Stimulated activated CD8-positive, alpha-beta memory T cell treated with anti-CD3 and anti-CD28 coated beads, Interleukin-4, amount 100 ng/mL, for 48 hours (primary cell): ENCODE data around the gene CYP27A1.
"Not testable (repeated sequence)": the region's sequence is repeated elsewhere in the genome, so short reads cannot be mapped to it uniquely, and the experiment has no call there.

Experiments
- DNase-seq: peaks from one replicate; pipeline ENCODE4 v3.0.0-alpha.2; 2020

Gene CYP27A1

DNA sequence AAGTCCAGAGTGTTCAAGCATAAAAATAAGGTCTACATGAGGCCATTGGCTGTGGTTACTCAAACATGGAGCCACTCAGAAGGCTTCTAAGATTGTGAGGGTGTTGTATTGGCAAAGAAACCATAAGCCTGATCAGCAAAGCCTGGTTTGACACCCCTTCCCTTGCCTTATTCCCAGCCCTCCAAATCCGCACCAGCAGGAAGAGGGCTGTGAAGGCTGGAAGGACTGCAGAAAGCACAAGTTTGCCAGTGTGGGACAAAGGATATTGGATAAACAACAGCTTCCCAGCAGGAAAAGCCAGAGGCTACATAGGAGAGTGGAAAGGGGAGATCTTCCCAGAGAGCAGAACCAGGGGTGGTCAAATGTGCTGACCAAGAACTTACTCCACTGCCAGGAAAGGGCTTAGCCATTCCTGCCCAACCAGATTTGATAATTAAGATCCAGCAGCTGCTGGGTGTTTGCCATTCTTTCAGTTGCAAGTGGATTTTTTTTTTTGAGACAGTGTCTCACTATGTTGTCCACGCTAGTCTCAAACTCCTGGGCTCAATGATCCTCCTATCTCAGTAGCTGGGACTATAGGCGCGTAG is 51.2 kb downstream of the CYP27A1 start:
- DNase-seq: no peak

DNA sequence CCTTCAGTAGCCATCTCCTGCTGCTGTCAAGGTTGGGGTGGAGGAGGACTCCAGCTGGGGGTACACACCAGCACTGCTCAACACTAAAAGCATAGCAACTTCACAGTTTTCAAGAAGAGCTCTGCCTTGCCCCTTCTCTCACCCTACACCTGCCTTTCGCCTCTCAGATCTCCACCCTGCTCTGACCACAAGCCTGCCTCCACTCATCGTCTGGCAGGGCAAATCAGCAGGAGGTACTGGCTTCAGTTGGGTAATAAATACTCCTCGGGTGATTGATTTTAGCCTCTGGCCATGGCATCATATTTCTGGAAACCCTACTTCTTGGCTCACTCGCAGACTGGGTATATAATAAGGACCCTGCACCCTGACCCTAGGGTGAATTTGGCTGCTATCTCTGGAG is 52.7 kb downstream of the CYP27A1 start:
- DNase-seq: no peak

DNA sequence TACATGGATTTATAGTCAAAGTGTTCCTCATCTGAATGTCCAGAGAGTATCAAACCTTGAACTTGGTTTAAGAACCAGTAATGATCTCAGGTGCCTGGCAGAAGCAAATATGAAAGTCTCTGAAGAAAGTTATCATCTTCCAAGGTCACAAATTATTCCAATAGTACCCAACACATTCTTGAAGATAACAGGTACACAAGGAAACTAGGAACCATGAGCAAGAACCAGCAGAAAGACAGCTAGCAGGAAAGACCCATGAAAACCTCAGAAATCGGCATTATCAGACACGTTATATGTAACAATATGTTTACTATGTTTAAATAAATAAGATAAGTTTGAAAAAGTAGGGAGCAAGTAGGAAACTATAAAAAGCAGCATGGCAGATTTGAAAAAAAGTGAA is 55.5 kb downstream of the CYP27A1 start:
- DNase-seq: no peak

DNA sequence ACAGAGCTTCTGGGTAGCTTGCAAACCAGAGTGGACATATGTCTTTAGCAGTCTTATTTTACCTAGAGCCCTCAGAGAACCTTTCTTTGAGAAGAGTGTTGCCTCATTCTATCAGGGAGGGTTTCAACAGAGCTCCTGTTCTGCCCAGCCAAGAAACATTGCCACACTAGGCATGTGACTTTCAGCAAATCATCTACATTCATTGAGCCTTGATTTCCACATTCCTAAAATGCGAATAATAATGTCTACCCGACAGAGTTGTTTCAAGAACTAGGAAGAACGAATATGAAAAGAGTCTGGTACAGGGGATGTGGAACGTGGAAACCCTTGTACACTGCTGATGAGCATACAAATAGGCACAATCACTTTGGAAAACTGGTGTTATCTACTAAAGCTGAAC is 57.5 kb downstream of the CYP27A1 start:
- DNase-seq: no peak

DNA sequence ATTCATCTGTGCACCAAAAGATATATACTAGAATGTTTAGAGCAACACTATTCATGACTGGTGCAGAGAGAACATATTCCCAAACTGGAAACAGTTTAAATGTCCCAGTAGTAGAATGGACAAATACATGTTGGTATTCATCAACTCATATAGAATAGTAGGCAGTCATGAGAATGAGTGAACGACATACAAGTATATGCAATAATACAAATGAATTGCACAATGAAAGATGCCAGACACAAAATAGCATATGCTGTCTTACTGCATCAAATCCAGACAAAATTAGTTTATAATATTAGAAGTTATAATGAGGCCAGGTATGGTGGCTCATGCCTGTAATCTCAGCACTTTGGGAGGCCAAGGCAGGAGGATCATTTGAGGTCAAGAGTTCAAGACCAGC is 57.9 kb downstream of the CYP27A1 start:
- DNase-seq: no peak

DNA sequence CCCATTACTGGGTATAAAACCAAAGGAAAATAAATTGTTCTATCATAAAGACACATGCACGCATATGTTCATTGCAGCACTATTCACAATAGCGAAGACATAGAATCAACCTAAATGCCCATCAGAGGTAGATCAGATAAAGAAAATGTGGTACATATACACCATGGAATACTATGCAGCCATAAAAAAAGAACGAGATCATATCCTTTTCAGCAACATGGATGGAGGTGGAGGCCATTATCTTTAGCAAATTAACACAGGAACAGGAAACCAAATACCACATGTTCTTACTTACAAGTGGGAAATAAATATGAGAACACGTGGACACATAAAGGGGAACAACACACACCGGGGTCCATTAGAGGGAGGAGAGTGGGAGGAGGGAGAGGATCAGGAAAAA is 62.4 kb downstream of the CYP27A1 start:
- DNase-seq: not testable (repeated sequence)

DNA sequence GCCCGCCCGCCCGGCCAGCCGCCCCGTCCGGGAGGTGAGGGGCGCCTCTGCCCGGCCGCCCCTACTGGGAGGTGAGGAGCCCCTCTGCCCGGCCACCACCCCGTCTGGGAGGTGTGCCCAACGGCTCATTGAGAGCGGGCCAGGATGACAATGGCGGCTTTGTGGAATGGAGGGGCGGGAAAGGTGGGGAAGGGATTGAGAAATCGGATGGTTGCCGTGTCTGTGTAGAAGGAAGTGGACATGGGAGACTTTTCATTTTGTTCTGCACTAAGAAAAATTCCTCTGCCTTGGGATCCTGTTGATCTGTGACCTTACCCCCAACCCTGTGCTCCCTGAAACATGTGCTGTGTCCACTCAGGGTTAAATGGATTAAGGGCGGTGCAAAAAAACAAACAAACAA is 65.0 kb downstream of the CYP27A1 start:
- DNase-seq: not testable (repeated sequence)

DNA sequence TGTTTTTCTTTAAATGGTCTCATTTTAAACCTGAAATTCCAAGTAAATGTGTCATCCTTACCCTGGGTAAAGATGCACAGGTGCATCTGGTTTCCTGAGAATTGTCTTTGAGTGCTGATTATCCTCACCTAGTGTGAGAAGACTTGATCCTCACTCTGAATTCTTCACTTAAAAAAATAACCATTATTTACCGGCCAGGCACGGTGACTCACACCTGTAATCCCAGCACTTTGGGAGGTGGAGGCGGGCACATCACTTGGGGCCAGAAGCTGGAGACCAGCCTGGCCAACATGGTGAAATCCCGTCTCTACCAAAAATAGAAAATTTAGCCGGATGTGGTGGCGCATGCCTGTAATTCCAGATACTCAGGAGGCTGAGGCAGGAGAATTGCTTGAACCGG is 67.8 kb downstream of the CYP27A1 start:
- DNase-seq: no peak

DNA sequence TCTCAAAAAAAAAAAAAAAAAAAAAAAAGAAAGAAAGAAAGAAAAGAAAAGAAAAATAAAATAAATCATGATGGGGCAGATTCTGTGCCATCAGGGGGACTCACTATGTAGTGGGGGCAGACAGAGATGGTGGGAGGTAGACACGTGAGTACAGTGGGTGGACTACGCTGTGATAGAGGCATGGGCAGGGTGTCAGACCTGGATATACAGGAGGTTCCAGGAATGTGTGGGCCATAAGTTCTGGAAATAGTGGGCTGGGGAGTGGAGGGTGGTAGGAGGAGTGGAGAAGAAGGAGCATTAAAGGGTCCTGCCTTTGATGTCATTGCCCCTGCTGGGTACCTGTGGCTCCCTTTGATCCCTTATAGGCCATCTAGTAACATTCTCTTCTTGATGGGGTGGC is 68.8 kb downstream of the CYP27A1 start:
- DNase-seq: no peak

DNA sequence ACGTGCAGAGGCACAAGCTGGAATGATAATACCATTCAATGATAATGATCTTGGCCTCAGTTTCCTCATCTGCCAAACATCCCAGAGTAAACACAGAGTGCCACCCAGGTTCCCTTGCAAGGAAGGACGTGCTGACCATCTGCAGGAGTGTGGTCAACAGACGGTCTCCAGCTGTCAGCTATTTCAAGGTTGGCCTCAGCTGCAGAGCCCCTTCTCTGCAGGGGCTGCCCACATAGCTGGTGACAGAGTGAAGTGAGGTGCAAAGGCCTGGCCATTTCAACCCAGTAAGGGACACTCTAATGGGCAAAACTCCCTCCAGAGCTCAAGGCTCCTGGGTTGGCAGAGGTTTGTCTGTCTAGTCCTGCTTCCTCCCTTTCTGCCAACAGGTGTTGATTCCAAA is 69.3 kb downstream of the CYP27A1 start:
- DNase-seq: no peak

DNA sequence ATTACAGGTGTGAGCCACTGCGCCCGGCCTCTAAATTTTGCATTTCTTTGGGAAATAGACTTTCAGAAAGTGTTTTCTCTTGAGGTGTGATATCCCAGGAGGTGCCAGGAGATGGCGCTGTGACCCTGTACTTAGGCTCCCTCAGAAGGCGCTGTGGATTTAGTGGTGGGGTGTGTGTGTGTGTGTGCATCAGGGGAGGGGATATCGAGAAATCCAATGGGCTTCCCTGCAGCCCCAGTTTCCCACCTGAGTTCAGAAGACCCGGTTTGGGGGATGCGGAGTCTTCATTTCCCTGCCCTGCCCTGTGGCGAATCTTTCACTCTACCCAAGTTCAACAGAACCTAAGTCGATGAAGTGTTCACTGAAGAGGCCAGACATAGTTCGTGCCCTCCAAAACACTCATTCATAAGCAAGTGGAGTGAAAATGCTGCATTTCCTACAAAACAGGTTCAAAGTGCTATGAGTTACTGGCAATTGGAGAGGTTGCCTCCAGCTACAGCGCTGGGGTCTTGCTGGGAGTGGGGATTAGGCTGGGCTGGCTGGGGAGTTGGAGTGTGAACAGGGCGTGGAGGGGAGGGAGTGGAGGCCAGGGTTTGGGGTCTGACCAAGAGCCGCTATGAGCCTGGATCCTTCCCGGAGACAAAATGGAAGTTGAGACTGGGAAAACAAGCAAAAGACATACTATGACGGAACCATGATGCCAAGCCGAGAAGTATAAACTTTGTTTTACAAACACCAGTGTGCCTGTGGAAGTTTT is 71.1 kb downstream of the CYP27A1 start:
- DNase-seq: peak; percentile 84

DNA sequence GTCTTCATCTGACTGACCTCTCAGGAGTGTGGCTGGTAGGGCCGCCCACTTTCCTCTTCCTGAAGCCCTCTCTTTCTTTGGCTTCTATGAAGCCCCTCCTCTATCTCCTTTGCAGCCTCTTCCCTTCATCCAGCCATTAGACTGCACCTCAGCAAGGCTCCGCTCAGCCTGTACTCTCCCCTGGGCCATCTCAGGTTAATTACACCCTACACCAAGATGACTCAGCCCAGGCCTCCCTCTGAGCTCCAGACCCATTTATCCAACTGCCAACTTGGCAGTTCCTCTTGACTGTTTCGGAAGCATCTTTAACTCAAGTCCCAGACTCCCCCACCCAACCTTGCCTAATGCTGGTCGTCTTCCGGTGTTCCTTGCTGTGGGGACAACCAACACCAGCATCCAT is 71.8 kb downstream of the CYP27A1 start:
- no peak for DNase-seq

DNA sequence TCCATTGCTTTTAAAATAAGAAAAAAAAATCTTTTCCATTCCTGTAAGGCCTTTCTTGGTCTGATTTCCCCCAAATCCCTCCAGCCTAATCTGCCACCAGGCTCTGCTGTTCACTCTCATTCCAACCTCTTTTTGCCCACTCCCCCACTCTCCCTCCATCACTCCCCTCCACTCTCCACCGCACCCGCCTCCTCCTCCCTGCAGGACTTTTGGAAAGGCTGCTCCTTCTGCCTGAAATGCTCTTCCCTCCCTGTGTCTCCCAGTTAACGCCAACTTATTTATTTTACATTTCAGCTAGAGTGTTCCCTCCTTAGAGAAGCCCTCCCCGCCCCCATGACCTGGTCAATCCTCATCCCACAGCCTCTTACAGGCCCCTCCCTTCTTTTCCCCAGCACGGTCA is 72.9 kb downstream of the CYP27A1 start:
- no peak for DNase-seq

DNA sequence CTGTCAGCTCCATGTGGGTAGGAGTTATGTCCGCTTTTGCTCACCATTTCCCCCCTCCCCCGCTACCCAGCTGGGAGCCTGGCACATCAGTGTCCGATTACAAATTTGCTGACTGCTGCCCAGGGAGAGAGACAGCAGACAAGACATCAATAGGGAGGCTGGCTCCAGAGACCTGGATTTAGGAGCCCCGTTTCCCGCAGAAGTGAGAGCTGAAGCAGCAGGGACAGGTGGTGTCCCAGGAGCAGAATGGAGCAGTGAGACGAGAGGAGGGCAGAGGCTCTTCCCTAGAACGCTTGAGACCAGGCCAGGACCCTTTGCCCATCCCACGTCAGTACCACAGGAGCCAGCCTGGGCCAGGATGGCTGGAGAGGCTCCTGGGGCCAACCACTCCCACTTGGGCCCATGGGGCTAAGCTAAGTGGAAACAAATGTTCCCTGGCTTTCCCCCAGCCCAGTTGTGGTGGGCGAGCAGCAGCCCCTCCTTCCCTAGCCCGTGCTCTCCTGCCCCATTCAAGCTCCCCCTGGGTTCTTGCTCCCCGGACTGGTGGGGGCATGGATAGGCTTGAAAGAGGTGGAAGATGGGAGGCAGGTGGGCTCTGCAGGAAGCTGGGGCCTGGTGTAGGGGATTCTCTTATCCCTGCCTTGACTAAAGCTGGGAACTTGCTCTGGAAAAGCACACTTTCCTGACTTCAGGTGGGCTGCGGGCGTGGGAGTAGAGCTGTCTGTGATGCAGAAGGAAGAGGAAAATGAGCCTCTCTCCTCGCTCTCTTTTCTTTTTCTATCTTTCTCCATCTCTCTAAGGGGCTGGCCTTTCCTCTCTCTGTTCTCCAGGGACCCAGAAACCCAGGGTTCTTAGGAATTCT is 73.6 kb downstream of the CYP27A1 start:
- DNase-seq: no peak

DNA sequence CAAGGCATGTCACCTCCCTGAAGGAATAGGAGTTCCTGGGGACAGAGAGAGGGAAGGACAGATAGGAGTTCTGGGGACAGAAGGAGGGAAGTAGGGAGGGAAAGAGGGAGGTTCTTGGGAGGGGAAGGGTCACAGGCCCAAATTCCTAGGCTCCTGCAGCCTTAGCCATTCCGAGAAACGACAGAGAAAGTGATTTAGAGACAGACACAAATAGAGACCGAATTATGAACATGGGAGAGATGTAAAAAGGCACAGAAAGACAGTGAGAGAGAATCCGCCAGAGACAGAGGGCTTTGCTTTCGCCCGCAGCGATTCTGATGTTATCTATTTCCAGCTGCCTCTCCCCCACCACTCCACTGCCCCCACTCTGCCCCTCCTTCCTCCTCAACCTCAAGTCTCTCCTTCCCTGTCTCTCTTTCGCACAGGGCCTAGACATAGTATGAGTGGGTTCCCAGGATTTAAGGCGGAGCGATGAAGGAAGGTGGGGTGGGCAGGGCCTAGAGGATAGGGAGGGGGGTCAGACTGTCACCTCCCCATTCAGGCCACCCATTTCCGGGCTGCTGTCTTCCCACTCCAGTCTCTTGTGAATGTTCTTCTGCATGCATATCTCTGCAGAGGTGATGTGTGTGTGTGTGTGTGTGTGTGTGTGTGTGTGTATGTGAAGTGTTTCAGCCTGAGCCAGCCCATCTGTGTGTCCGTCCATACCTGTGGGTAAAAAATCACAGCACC is 74.4 kb downstream of the CYP27A1 start:
- no peak for DNase-seq

DNA sequence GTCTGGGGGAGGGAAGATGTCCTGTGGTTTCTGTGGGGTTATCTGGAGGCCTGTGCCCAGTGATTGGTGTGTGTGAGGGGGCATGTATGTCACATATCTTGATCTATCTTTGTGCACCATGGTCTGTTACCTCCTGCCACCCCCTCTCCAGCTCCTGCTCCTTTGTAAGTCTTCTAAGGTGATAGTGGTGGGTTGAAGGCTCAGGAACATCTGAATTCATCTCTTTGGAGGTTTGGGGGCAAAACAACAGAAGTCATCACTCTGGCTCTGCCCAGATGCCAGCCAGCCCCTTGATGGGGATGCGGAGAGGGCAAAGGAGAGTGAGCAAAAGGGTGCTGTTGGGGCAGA is 74.9 kb downstream of the CYP27A1 start:
- DNase-seq: no peak

DNA sequence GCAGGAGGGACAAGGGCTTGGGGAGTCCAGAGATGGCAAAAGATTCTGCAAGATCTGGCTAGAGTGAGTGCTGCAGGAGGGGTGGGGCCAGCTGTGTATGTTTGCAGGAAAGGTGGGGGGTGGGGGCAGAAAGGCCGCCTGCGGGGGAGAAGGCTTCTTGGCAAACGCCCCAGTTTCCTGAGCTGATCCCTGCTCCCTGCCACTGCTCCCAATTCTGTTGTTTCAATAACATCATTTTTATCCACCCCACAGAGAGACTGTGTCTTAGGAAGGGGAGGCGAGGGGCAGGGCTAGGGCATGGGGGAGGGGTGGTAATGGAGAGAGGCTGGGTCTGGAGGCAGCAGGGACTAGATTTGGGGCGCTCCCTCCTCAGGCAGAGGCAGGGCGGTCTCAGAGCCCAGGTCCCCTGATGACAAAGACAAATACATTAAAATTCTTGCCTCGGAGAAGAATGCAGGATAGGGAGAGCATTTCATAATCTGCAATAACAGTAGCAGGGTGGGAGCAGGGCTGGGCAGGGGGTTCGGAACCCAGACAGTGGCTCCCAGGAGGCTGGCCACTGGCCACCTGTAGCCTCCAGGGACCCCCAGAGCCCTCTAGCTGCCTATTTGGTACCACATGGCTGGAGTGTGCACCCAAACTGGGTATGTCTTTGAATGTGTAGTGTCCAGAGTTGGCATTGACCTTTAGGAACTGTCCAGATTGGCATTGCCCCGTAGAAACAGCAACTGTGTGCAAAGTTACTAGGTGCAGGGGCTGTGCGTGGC is 75.6 kb downstream of the CYP27A1 start:
- no peak for DNase-seq

DNA sequence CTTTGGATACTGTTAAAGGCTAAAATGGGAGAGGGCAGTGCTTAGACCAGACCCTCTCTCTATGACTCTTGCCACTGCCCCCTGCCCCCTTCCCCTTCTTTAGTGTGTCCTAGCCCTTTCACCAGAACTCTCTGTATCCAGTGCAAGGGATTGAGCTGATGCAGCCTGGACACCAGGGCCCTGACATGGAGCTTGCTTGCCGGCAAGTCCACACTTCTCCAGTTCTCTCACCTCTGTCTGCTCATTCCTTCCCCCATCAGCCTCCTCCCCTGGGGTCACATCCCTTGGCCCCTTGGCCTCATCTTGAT is 76.1 kb downstream of the CYP27A1 start:
- no peak for DNase-seq

DNA sequence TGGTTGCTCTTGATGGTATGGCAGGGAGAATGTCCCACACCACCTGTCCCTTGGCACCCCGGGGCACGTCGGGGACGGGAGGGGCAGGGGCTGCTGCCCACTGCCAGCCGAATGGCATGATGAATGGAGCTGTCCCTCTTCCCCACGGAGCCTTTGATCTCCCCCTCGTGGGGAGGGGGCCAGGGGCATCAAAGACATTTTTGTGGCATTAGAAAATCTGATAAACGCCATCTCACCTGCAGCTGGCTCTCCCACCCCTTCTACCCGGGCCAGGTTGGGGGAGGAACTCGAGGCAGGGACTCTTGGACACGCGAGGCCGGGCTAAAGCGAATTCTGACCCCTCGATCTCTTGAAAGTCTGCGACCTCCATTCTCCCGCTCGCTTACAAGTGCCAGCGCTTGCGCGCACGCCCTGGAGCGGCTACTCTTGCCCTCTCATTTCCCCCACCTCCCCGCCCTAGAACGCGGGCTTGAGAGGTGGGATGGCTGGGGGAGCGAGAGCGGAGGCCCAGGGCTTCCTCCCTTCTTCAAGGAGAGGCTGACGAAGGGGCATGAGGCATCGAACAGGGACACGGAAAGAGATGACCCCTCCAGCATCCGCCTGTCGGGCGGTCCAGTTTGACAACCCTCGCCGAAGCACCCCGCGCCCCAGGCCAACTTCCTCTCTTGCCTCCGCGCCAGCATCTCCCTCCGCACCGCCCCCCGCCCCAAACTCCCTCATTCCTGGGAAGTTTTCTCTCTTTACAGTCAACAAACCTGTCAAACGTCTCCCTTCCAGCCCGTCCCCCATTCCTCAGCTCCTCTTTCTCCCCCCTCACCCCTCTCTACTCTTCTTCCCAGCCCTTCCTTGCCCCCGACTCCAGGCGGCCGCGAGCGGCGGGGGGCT is 77.0 kb downstream of the CYP27A1 start:
- DNase-seq: no peak

DNA sequence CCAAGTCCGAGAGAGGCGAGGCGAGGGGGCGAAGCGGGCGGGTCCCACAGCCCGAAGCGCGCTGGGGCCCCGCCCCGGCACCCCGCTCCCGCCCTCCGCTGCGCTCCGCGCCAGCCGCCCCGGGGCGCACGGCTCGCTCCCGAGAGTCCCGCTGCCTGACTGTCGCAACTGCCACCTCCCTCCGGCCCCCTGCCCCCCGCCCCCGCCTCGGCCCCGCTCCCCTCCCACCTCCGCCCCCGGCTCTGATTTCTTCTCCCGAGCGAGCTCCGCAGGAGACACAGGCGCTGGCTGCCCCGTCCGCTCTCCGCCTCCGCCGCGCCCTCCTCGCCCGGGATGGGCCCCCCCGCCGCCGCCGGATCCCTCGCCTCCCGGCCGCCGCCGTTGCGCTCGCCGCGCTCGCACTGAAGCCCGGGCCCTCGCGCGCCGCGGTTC is 77.6 kb downstream of the CYP27A1 start, which contains the start of gene WNT6:
Gene WNT6, plus strand, starts transcription at position 250 of the 432 bp plus-strand sequence. CDS start 233 bp downstream, outside the sequence.
- DNase-seq: no peak
